GM12865 (cell line): Measurements from ENCODE around the gene PPP2R2C.

ENCODE experiments used
- DNase-seq: peaks from one replicate; pipeline ENCODE4 v3.0.0; 2010; ENCODE audit warnings: low read depth
- H3K4me3 ChIP-seq: 2 replicates; pipeline ENCODE4 v1.5.1; 2011; ENCODE audit warnings: mild to moderate bottlenecking, low read depth, low read length, control low read depth
- TF ChIP-seq, protein P1 (sequence below): IDR thresholded peaks from 2 replicates; pipeline ENCODE4 v1.5.1; 2011; ENCODE audit warnings: low read length, control low read depth, low read depth, inconsistent platforms; ENCODE audit not compliant: insufficient read depth; ENCODE audit errors: missing control alignments

Gene PPP2R2C

GRCh38 chr4:6366581-6366980 lies 105.8 kb downstream of the PPP2R2C start:
- no peak for DNase-seq
- TF ChIP-seq, protein P1, sequence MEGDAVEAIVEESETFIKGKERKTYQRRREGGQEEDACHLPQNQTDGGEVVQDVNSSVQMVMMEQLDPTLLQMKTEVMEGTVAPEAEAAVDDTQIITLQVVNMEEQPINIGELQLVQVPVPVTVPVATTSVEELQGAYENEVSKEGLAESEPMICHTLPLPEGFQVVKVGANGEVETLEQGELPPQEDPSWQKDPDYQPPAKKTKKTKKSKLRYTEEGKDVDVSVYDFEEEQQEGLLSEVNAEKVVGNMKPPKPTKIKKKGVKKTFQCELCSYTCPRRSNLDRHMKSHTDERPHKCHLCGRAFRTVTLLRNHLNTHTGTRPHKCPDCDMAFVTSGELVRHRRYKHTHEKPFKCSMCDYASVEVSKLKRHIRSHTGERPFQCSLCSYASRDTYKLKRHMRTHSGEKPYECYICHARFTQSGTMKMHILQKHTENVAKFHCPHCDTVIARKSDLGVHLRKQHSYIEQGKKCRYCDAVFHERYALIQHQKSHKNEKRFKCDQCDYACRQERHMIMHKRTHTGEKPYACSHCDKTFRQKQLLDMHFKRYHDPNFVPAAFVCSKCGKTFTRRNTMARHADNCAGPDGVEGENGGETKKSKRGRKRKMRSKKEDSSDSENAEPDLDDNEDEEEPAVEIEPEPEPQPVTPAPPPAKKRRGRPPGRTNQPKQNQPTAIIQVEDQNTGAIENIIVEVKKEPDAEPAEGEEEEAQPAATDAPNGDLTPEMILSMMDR, result no peak

GRCh38 chr4:6365545-6366086 lies 106.8 kb downstream of the PPP2R2C start:
- TF ChIP-seq, protein P1, result no peak
- no peak for DNase-seq
- H3K4me3 ChIP-seq, result no peak overlapping the region

More at GRCh38 chr4:6366581-6366980, 105.8 kb downstream of the PPP2R2C start:
- H3K4me3 ChIP-seq, result no peak overlapping the region

DNA sequence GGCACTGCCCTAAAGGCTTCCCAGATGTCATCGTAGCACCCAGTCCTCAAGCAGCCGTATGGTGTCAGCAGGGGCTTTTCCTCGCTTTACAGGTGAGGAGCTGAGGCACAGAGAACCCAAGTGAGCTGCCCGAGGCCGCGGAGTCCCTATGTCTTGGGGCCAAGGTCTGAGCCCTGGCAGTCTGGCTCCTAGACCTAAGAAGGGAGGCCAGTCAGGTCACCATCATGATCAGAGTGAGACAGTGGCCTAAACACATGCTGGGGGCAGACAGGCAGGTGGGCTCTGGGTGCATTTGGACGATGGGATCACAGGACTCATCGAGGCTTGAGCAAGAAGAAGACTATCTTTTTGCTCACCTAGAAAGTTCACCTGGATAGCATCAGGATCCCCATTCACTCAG lies 107.8 kb downstream of the PPP2R2C start:
- no peak for DNase-seq
- TF ChIP-seq, protein P1, result no peak
- H3K4me3 ChIP-seq, result no peak overlapping the region

- no peak for DNase-seq
These were observed 108.3 kb downstream of the PPP2R2C start for GRCh38 chr4:6364146-6364545.

GRCh38 chr4:6362896-6363295 lies 109.5 kb downstream of the PPP2R2C start:
- peak; percentile 35 for DNase-seq
- TF ChIP-seq, protein P1, result no peak
- no peak overlapping the region for H3K4me3 ChIP-seq

More at GRCh38 chr4:6364146-6364545, 108.3 kb downstream of the PPP2R2C start:
- H3K4me3 ChIP-seq, result no peak overlapping the region
- TF ChIP-seq, protein P1, result no peak

DNA sequence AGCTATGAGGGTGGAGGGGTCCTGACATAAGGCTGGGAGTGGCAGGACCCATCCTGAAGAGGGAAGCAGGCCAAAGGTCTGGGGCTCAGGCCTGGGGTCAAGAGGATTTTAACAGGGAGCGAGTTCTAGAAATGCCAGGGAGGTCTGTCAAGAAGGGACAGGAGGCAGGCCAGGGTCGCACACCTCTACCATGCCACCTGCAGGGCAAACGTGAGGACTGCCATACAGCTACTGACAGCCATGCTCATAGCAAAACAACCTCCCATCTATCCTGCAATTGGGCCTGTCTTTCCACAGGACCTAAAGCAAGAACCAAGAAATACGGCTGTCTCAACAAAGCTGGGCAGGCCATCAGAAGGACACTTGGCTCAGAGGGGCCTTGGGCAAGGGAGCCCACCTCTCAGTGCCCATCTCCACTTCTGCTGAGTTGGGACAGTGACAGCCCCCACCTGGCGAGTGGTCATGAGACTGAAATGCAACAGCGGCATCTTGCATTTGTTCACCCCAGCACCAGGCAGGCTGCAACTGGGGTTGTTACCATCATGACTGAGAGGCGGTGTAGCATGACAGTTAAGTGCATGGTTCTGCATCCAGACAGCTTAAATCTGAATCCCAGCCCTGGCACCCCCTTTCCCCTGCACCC lies 110.0 kb downstream of the PPP2R2C start:
- no peak for DNase-seq
- TF ChIP-seq, protein P1, result no peak
- H3K4me3 ChIP-seq, result no peak overlapping the region
